ENCODE results near the gene SCARF1.
A peak's percentile ranks its signal among the peaks of the same experiment; 100 is the strongest.
"Not testable (repeated sequence)": the region's sequence is repeated elsewhere in the genome, so short reads cannot be mapped to it uniquely, and the experiment has no call there.

The SCARF1 gene

GRCh38 chr17:1645207-1646171 is at the start of gene SCARF1:
TSS of gene SCARF1 (minus strand) at chr17:1645732. CDS start at chr17:1645697, 35 bp downstream.
- no peak for DNase-seq (ENCODE audit: low read depth)

- DNase-seq (ENCODE audit: low read depth): no peak
Observed at GRCh38 chr17:1693339-1693738, 47.8 kb upstream of the SCARF1 start.

- DNase-seq (ENCODE audit: low read depth): no peak
Observed at GRCh38 chr17:1690544-1691221, 45.2 kb upstream of the SCARF1 start.

- DNase-seq (ENCODE audit: low read depth): not testable (repeated sequence)
Observed at GRCh38 chr17:1688405-1688804, 42.9 kb upstream of the SCARF1 start.

GRCh38 chr17:1686086-1686485 is 40.6 kb upstream of the SCARF1 start:
- DNase-seq (ENCODE audit: low read depth): no peak

- peak; percentile 97 for DNase-seq (ENCODE audit: low read depth)
Observed at GRCh38 chr17:1684378-1685189, 39.1 kb upstream of the SCARF1 start, which contains the start of gene PRPF8. TSS of gene PRPF8 (minus strand) at chr17:1684867. CDS start at chr17:1684571, 296 bp downstream.

- DNase-seq (ENCODE audit: low read depth): no peak
Observed at GRCh38 chr17:1683459-1683858, 37.9 kb upstream of the SCARF1 start.

GRCh38 chr17:1676401-1676800 is 30.9 kb upstream of the SCARF1 start:
- DNase-seq (ENCODE audit: low read depth): no peak

GRCh38 chr17:1673041-1673785 is 27.7 kb upstream of the SCARF1 start:
- DNase-seq (ENCODE audit: low read depth): no peak

- not testable (repeated sequence) for DNase-seq (ENCODE audit: low read depth)
Observed at GRCh38 chr17:1663934-1664333, 18.4 kb upstream of the SCARF1 start.

GRCh38 chr17:1661045-1661444 is 15.5 kb upstream of the SCARF1 start:
- DNase-seq (ENCODE audit: low read depth): no peak

- DNase-seq (ENCODE audit: low read depth): no peak
Observed at GRCh38 chr17:1658100-1658499, 12.6 kb upstream of the SCARF1 start.

- no peak for DNase-seq (ENCODE audit: low read depth)
Observed at GRCh38 chr17:1653735-1654134, 8.2 kb upstream of the SCARF1 start.

GRCh38 chr17:1652794-1653193 is 7.3 kb upstream of the SCARF1 start:
- not testable (repeated sequence) for DNase-seq (ENCODE audit: low read depth)

GRCh38 chr17:1651559-1651844 is 6.0 kb upstream of the SCARF1 start:
- no peak for DNase-seq (ENCODE audit: low read depth)

GRCh38 chr17:1650731-1651558 is 5.4 kb upstream of the SCARF1 start:
- DNase-seq (ENCODE audit: low read depth): no peak

- DNase-seq (ENCODE audit: low read depth): no peak
Observed at GRCh38 chr17:1649844-1650501, 4.4 kb upstream of the SCARF1 start, which contains the start of gene RILP. TSS of gene RILP (minus strand) at chr17:1649866. CDS start at chr17:1649804, 62 bp downstream.

- DNase-seq (ENCODE audit: low read depth): peak; percentile 87
Observed at GRCh38 chr17:1648963-1649843, 3.7 kb upstream of the SCARF1 start.

All from activated gamma-delta T cell treated with anti-CD3 and anti-CD28 coated beads, Interleukin-2, amount 50 U/mL, for 16 hours (primary cell).